ENCODE measurements around the gene PTCH1.

- TF ChIP-seq EZH2 (IDR thresholded peaks at IDR 0.05; ENCODE audit: low read depth, unreplicated experiment) (no peak), CREB1 (CRISPR knock-in tag; IDR thresholded peaks at IDR 0.05; ENCODE audit: low read depth) (no peak), POLR2AphosphoS5 (IDR thresholded peaks at IDR 0.05; ENCODE audit: low read depth) (no peak), REST (IDR thresholded peaks at IDR 0.05; ENCODE audit: unreplicated experiment) (no peak), JUNB (IDR thresholded peaks at IDR 0.05; ENCODE audit: unreplicated experiment) (no peak)
These were observed 5.2 kb downstream of the PTCH1 start for GRCh38 chr9:95511616-95511931.

Measured in GM23338 (cell line).